Muscle layer of duodenum (tissue), 2 donors: Measurements from ENCODE around the gene COL5A1.

Source experiments
- H3K27ac ChIP-seq: one replicate; pipeline ENCODE4 v1.7.0; 2013; ENCODE audit warnings: mild to moderate bottlenecking, low read length
- H3K27me3 ChIP-seq: one replicate; pipeline ENCODE4 v1.7.0; 2013; ENCODE audit warnings: low read depth, mild to moderate bottlenecking, control low read depth, low read length
- H3K36me3 ChIP-seq, 2 donors: one replicate each; pipeline ENCODE4 v1.7.0; 2013; ENCODE audit warnings: low read length in 2 of 2, control low read depth in 1 of 2, mild to moderate bottlenecking in 1 of 2; ENCODE audit not compliant: insufficient read depth in 2 of 2, control insufficient read depth in 1 of 2
- H3K4me1 ChIP-seq, 2 donors: one replicate each; pipeline ENCODE4 v1.7.0; 2013; ENCODE audit warnings: low read length in 2 of 2, mild to moderate bottlenecking in 2 of 2, control low read depth in 1 of 2, moderate library complexity in 1 of 2; ENCODE audit not compliant: insufficient read depth in 2 of 2, control insufficient read depth in 1 of 2
- H3K4me3 ChIP-seq, 2 donors: one replicate each; pipeline ENCODE4 v1.7.0; 2013; ENCODE audit warnings: low read length in 2 of 2, low read depth in 1 of 2, mild to moderate bottlenecking in 1 of 2
- H3K9me3 ChIP-seq, 2 donors: one replicate each; pipeline ENCODE4 v1.7.0; 2013; ENCODE audit warnings: low read length in 2 of 2, control low read depth in 1 of 2, mild to moderate bottlenecking in 1 of 2; ENCODE audit not compliant: control insufficient read depth in 1 of 2
- donor health status: healthy.

COL5A1 gene

DNA sequence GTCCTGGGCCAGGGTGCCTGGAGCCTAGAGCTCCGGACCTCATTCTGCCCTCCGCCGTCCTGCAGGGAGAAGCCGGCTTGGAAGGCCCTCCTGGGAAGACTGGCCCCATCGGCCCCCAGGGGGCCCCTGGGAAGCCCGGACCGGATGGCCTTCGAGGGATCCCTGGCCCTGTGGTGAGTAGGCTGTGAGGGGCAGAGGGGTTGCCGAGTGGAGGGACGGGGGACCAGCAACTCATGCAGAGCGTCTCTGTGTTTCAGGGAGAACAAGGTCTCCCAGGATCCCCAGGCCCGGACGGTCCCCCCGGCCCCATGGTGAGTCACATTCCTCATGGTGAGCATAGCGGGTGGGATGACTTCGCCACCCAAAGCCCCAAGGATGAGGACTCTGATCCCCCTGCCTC lies 177.0 kb downstream of the COL5A1 start:
- Histone ChIP-seq H3K27ac (no peak overlapping the region), H3K4me1 (no peaks in the 10 kb centered on the region), H3K4me3 (no peak overlapping the region), H3K36me3 (peaks cover 24 to 96% of the 10 kb centered on the region in 2 donors), H3K9me3 (no peaks in the 10 kb centered on the region), H3K27me3 (no peaks in the 10 kb centered on the region)

DNA sequence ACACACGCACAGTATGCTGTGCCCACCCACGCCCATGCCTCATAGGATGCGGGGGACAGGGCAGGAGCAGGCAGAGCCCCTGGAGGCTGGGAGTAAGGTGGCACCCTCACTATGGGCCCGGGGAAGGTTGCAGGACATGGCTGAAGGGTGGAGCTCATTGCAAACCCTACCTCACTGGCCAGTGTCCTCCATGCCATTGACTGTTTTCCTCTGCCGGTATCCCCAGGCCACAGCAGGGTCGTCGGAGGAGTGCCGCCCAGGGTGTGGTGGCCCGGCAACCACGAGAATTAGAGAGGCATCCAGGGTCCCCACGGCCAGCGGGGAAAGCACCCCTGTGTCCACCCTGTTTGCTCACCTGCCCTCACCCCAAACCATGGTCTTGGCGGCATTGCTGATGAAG lies 179.3 kb downstream of the COL5A1 start:
- Histone ChIP-seq H3K36me3 (peaks cover 23 to 96% of the 10 kb centered on the region in 2 donors), H3K27ac (no peak overlapping the region), H3K27me3 (no peaks in the 10 kb centered on the region), H3K4me3 (no peak overlapping the region), H3K9me3 (no peaks in the 10 kb centered on the region), H3K4me1 (no peaks in the 10 kb centered on the region)

GRCh38 chr9:134822541-134822940 lies 180.9 kb downstream of the COL5A1 start:
- H3K4me1 ChIP-seq: no peaks in the 10 kb centered on the region
- H3K27me3 ChIP-seq: no peaks in the 10 kb centered on the region
- H3K36me3 ChIP-seq: peaks cover 17 to 96% of the 10 kb centered on the region in 2 donors
- no peaks in the 10 kb centered on the region for H3K9me3 ChIP-seq
- no peak overlapping the region for H3K27ac ChIP-seq
- H3K4me3 ChIP-seq: no peak overlapping the region

GRCh38 chr9:134823623-134824022 lies 182.0 kb downstream of the COL5A1 start:
- Histone ChIP-seq H3K27ac (no peak overlapping the region), H3K36me3 (peaks cover 19 to 95% of the 10 kb centered on the region in 2 donors), H3K27me3 (no peaks in the 10 kb centered on the region), H3K4me1 (no peaks in the 10 kb centered on the region), H3K9me3 (no peaks in the 10 kb centered on the region), H3K4me3 (no peak overlapping the region)

GRCh38 chr9:134824583-134824982 lies 183.0 kb downstream of the COL5A1 start:
- peaks cover 19 to 92% of the 10 kb centered on the region in 2 donors for H3K36me3 ChIP-seq

DNA sequence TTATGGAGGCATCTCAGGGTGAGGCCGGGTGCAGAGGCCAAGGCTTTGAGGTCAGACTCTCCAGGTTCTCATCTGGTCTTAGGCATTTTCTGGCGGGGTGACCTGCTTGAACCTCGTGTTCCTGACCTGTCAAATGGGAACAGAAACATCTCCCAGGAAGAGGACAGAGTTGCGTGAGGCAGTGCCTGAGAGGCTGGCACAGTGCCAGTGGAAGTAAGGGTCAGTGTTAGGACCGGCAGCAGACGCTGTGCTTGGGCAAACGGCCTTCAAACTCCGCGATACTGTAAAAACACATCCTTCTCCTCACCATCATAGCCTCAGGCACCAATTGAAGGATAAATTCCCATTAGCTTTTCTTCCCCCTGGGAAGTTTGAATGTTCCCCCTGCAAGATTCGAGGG lies 183.4 kb downstream of the COL5A1 start:
- H3K36me3 ChIP-seq: peaks cover 18 to 92% of the 10 kb centered on the region in 2 donors
- no peak overlapping the region for H3K27ac ChIP-seq
- H3K4me3 ChIP-seq: no peak overlapping the region
- H3K27me3 ChIP-seq: no peaks in the 10 kb centered on the region
- H3K4me1 ChIP-seq: no peaks in the 10 kb centered on the region
- no peaks in the 10 kb centered on the region for H3K9me3 ChIP-seq

More at GRCh38 chr9:134824583-134824982, 183.0 kb downstream of the COL5A1 start:
- Histone ChIP-seq H3K4me3 (no peak overlapping the region), H3K27ac (no peak overlapping the region), H3K27me3 (no peaks in the 10 kb centered on the region), H3K4me1 (no peaks in the 10 kb centered on the region), H3K9me3 (no peaks in the 10 kb centered on the region)

GRCh38 chr9:134826336-134827285 lies 185.0 kb downstream of the COL5A1 start:
- Histone ChIP-seq H3K9me3 (no peaks in the 10 kb centered on the region), H3K27me3 (no peaks in the 10 kb centered on the region), H3K4me1 (no peaks in the 10 kb centered on the region), H3K4me3 (no peak overlapping the region), H3K27ac (no peak overlapping the region), H3K36me3 (peaks cover 20 to 92% of the 10 kb centered on the region in 2 donors)

DNA sequence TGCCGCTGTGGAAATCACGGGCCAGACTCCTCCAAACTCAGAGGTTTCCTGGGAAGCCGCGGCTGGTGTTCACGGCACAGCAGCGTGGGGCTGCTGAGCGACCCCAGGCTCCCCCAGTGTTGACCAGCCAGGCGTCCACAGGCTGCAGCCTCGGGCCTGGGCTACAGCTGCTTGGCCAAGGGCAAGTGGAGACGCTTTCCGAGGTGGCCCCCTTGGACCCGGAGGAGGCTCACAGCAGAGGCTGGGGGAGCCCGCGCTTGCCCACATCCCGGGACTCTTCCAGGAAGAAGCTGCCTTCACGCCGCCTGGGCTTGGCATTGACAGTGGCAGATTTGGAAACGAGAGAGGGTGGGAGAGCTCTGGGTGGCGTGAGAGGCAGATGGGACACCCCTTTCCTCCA lies 186.0 kb downstream of the COL5A1 start:
- Histone ChIP-seq H3K27ac (no peak overlapping the region), H3K36me3 (peaks cover 20 to 92% of the 10 kb centered on the region in 2 donors), H3K4me1 (no peaks in the 10 kb centered on the region), H3K4me3 (no peak overlapping the region), H3K9me3 (no peaks in the 10 kb centered on the region), H3K27me3 (no peaks in the 10 kb centered on the region)

GRCh38 chr9:134827993-134828392 lies 186.4 kb downstream of the COL5A1 start:
- Histone ChIP-seq H3K27me3 (no peaks in the 10 kb centered on the region), H3K36me3 (peaks cover 23 to 89% of the 10 kb centered on the region in 2 donors), H3K27ac (no peak overlapping the region), H3K4me1 (no peaks in the 10 kb centered on the region), H3K9me3 (no peaks in the 10 kb centered on the region), H3K4me3 (no peak overlapping the region)

GRCh38 chr9:134828892-134829291 lies 187.3 kb downstream of the COL5A1 start:
- Histone ChIP-seq H3K27ac (no peak overlapping the region), H3K9me3 (no peaks in the 10 kb centered on the region), H3K27me3 (no peaks in the 10 kb centered on the region), H3K4me3 (no peak overlapping the region), H3K36me3 (peaks cover 26 to 89% of the 10 kb centered on the region in 2 donors), H3K4me1 (no peaks in the 10 kb centered on the region)

- no peaks in the 10 kb centered on the region for H3K4me1 ChIP-seq
- peaks cover 26 to 89% of the 10 kb centered on the region in 2 donors for H3K36me3 ChIP-seq
- H3K27ac ChIP-seq: no peak overlapping the region
- H3K4me3 ChIP-seq: no peak overlapping the region
- no peaks in the 10 kb centered on the region for H3K9me3 ChIP-seq
- no peaks in the 10 kb centered on the region for H3K27me3 ChIP-seq
These were observed 187.8 kb downstream of the COL5A1 start for GRCh38 chr9:134829356-134829937.
